ENCODE measurements around the gene KIT.

DNA sequence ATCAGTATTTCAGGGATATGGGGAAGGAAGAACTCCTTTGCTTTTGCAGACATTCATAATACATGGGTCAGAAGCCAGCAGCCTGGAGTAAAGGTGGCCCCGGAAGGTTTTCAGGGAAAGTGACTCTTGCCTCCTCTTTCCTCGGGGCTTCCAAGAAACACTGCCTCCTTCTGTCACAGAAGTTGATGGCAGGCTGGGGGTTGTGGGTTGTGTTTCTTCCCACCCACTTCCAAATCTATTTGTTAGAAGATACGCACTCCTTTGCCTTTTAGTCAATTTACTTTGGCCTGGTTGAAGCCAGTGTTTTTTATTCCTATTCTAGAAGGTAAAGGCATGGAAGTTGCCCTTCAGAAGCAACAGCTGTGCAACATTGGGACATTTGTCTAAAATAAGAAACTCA is 19.7 kb downstream of the KIT start:
- TF ChIP-seq, protein P1, sequence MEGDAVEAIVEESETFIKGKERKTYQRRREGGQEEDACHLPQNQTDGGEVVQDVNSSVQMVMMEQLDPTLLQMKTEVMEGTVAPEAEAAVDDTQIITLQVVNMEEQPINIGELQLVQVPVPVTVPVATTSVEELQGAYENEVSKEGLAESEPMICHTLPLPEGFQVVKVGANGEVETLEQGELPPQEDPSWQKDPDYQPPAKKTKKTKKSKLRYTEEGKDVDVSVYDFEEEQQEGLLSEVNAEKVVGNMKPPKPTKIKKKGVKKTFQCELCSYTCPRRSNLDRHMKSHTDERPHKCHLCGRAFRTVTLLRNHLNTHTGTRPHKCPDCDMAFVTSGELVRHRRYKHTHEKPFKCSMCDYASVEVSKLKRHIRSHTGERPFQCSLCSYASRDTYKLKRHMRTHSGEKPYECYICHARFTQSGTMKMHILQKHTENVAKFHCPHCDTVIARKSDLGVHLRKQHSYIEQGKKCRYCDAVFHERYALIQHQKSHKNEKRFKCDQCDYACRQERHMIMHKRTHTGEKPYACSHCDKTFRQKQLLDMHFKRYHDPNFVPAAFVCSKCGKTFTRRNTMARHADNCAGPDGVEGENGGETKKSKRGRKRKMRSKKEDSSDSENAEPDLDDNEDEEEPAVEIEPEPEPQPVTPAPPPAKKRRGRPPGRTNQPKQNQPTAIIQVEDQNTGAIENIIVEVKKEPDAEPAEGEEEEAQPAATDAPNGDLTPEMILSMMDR (IDR thresholded peaks at IDR 0.05): no peak
- TF ChIP-seq EZH2 (IDR thresholded peaks at IDR 0.05; ENCODE audit: borderline replicate concordance, insufficient read depth, low read depth, low read length, poor library complexity, severe bottlenecking): no peak
